HCT116 (cell line): Measurements from ENCODE around the gene GPR27.

Source experiments
- CBX3 ChIP-seq: IDR thresholded peaks from 2 replicates; pipeline ENCODE4 v1.6.1; 2012; ENCODE audit warnings: low read depth
- CTCF ChIP-seq, 3 experiments: fragments of 200-600 bp in 1 of 3; sonication (generic) in 1 of 3; IDR thresholded peaks in 2 of 3; conservative IDR thresholded peaks in 1 of 3; 2 replicates each; pipeline ENCODE4 v1.5.1; 2012 to 2017; ENCODE audit warnings: low read depth in 2 of 3, low read length in 2 of 3, antibody characterized with exemption in 1 of 3, borderline replicate concordance in 1 of 3, control low read depth in 1 of 3, mild to moderate bottlenecking in 1 of 3, mixed read lengths in 1 of 3, mixed run types in 1 of 3, moderate library complexity in 1 of 3; ENCODE audit not compliant: insufficient read depth in 1 of 3
- EZH2 ChIP-seq: fragments of 200-600 bp; sonication (generic); IDR thresholded peaks from 2 replicates; pipeline ENCODE4 v1.6.1; 2017; ENCODE audit warnings: antibody characterized with exemption, mixed run types
- POLR2A ChIP-seq: IDR thresholded peaks from 2 replicates; pipeline ENCODE4 v1.7.0; 2011; ENCODE audit warnings: borderline replicate concordance; ENCODE audit not compliant: insufficient read depth, insufficient read length; ENCODE audit errors: extremely low read depth
- POLR2AphosphoS5 ChIP-seq: IDR thresholded peaks from 2 replicates; pipeline ENCODE4 v1.6.1; 2011; ENCODE audit warnings: mild to moderate bottlenecking, low read depth, low read length, moderate library complexity
- RAD21 ChIP-seq: IDR thresholded peaks from 2 replicates; pipeline ENCODE4 v1.6.1; 2012; ENCODE audit warnings: low read depth, mild to moderate bottlenecking
- TCF7L2 ChIP-seq: IDR thresholded peaks from 2 replicates; pipeline ENCODE4 v1.7.0; 2011; ENCODE audit warnings: borderline replicate concordance, inconsistent platforms; ENCODE audit not compliant: insufficient read depth, insufficient read length; ENCODE audit errors: extremely low read depth
- ZBTB33 ChIP-seq: IDR thresholded peaks from 2 replicates; pipeline ENCODE4 v1.6.1; 2011; ENCODE audit warnings: mild to moderate bottlenecking, low read length, moderate library complexity; ENCODE audit not compliant: insufficient replicate concordance; ENCODE audit errors: extremely low read depth
- ZNF274 ChIP-seq: fragments of 200-500 bp; sonication (Bioruptor generic); IDR thresholded peaks from 2 replicates; pipeline ENCODE4 v1.6.1; 2014; ENCODE audit warnings: mild to moderate bottlenecking, low read depth, low read length, inconsistent platforms
- TF ChIP-seq, protein P1 (sequence below): IDR thresholded peaks from 2 replicates; pipeline ENCODE4 v1.6.1; 2012; ENCODE audit warnings: low read depth

DNA sequence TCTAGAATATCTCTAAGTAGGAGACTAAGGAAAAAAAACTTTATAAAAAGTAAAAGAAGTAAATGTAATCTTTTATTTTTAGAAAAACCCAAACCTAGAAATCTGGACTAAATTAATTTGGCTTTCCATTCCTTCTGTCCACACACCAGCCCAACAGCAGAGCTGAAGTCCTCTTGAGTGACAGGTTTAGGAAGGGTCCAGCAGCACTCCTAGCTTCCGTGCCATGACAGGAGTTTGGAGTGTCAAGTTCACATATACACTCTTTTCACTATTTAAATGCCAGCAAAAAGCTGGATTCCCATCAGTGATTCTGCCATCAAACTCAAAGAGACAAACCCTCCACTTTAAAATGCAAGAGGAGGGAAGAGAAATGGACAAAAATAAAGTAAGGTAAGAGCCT is 18.2 kb downstream of the GPR27 start:
- TF ChIP-seq POLR2AphosphoS5 = no peak
- no peak for TF ChIP-seq CTCF (IDR thresholded peaks at IDR 0.05 in 2 of 3, conservative IDR thresholded peaks at IDR 0.05 in 1 of 3; ENCODE audit: borderline replicate concordance in 1 of 3, insufficient read depth in 1 of 3, low read depth in 2 of 3, low read length in 2 of 3)
- TF ChIP-seq ZBTB33 = no peak
- no peak for TF ChIP-seq TCF7L2
- no peak for TF ChIP-seq RAD21
- TF ChIP-seq POLR2A = no peak
- TF ChIP-seq EZH2 = no peak
- no peak for TF ChIP-seq ZNF274
- TF ChIP-seq, protein P1, sequence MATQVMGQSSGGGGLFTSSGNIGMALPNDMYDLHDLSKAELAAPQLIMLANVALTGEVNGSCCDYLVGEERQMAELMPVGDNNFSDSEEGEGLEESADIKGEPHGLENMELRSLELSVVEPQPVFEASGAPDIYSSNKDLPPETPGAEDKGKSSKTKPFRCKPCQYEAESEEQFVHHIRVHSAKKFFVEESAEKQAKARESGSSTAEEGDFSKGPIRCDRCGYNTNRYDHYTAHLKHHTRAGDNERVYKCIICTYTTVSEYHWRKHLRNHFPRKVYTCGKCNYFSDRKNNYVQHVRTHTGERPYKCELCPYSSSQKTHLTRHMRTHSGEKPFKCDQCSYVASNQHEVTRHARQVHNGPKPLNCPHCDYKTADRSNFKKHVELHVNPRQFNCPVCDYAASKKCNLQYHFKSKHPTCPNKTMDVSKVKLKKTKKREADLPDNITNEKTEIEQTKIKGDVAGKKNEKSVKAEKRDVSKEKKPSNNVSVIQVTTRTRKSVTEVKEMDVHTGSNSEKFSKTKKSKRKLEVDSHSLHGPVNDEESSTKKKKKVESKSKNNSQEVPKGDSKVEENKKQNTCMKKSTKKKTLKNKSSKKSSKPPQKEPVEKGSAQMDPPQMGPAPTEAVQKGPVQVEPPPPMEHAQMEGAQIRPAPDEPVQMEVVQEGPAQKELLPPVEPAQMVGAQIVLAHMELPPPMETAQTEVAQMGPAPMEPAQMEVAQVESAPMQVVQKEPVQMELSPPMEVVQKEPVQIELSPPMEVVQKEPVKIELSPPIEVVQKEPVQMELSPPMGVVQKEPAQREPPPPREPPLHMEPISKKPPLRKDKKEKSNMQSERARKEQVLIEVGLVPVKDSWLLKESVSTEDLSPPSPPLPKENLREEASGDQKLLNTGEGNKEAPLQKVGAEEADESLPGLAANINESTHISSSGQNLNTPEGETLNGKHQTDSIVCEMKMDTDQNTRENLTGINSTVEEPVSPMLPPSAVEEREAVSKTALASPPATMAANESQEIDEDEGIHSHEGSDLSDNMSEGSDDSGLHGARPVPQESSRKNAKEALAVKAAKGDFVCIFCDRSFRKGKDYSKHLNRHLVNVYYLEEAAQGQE = no peak
- TF ChIP-seq CBX3 = no peak
